K562 (cell line): Measurements from ENCODE around the gene SPTBN5. TPM values are rescaled to one million over a fixed set of nuclear protein-coding genes. Genes with fewer than 3 reads are reported as not detected.

ENCODE experiments used
- ATAC-seq: fragments of 200-7000 bp; cut with Tn5 transposase; 3 replicates; pipeline ENCODE4 v1.9.1; 2020; ENCODE audit warnings: moderate library complexity
- BruUV-seq: library from RNA; stranded (reverse); fragments of 400-500 nt; replicated peaks from 2 replicates; lab custom pipeline; 2021; lab: Mats Ljungman, UMichigan
- CTCF ChIA-PET: fragments of 300-600 bp; formaldehyde crosslinking; extraction: SDS; loops from one replicate; lab custom pipeline; 2021; ENCODE audit warnings: low intra/inter-chr PET ratio; lab: Yijun Ruan, JAX
- POLR2A ChIA-PET: fragments of 300-600, 350-650 bp; sonication (Branson Sonifier 250); formaldehyde crosslinking; extraction: SDS; loops from one replicate; lab custom pipeline; 2021; ENCODE audit warnings: antibody characterized with exemption, inconsistent platforms; lab: Yijun Ruan, JAX
- DNase-seq, 4 experiments: peaks; one replicate each; pipeline versions ENCODE4 v3.0.0 to v3.0.0-alpha.2; 2011 to 2018; ENCODE audit warnings: low spot score in 3 of 4, mixed read lengths in 3 of 4; ENCODE audit errors: extremely low read depth in 1 of 4
- FAIRE-seq: peaks from 2 replicates; lab custom pipeline; 2011; peaks lifted over from hg19 to GRCh38; lab: Jason Lieb, UNC
- H2AFZ ChIP-seq: 2 replicates; pipeline ENCODE4 v1.6.0; 2011; ENCODE audit warnings: low read depth, low read length, control low read depth, inconsistent platforms
- H3K27ac ChIP-seq: fragments of 200-600 bp; 3 replicates; pipeline ENCODE4 v1.8.0; 2011; ENCODE audit warnings: low read depth, mild to moderate bottlenecking, control low read depth, inconsistent platforms, low read length, moderate library complexity, mixed read lengths; ENCODE audit errors: extremely low read depth
- H3K27me3 ChIP-seq, 2 experiments: fragments of 300-600 bp in 1 of 2; 2 replicates in 1 of 2; 3 replicates in 1 of 2; pipeline versions ENCODE4 v1.6.0 to v1.8.0; 2011; ENCODE audit warnings: inconsistent platforms in 2 of 2, low read length in 2 of 2, mild to moderate bottlenecking in 1 of 2, mixed read lengths in 1 of 2, moderate library complexity in 1 of 2; ENCODE audit not compliant: control insufficient read depth in 2 of 2, insufficient read depth in 2 of 2
- H3K36me3 ChIP-seq: fragments of 300-600 bp; 3 replicates; pipeline ENCODE4 v1.8.0; 2011; ENCODE audit warnings: mild to moderate bottlenecking, low read length, inconsistent platforms; ENCODE audit not compliant: control insufficient read depth, insufficient read depth
- H3K4me1 ChIP-seq, 2 experiments: fragments of 200-600 bp in 1 of 2; replicated peaks in 1 of 2; 2 replicates in 1 of 2; 3 replicates in 1 of 2; pipeline versions ENCODE4 v1.5.1 to v1.8.0; 2011; ENCODE audit warnings: inconsistent platforms in 2 of 2, low read length in 2 of 2, mild to moderate bottlenecking in 1 of 2, mixed read lengths in 1 of 2, moderate library complexity in 1 of 2; ENCODE audit not compliant: control insufficient read depth in 2 of 2, insufficient read depth in 2 of 2
- H3K4me2 ChIP-seq: 2 replicates; pipeline ENCODE4 v1.6.1; 2011; ENCODE audit warnings: low read length, control low read depth, inconsistent platforms, mixed read lengths; ENCODE audit not compliant: insufficient read depth
- H3K4me3 ChIP-seq: fragments of 200-600 bp; sonication (generic), shearing (Covaris generic); 2 replicates; pipeline ENCODE4 v1.5.1; 2016; ENCODE audit warnings: control low read depth, inconsistent platforms
- H3K79me2 ChIP-seq: fragments of 200-600 bp; 3 replicates; pipeline ENCODE4 v1.8.0; 2011; ENCODE audit warnings: low read length, inconsistent platforms; ENCODE audit not compliant: control insufficient read depth, insufficient read depth
- H3K9ac ChIP-seq, 2 experiments: 2 replicates each; pipeline versions ENCODE4 v1.6.0 to v1.6.1; 2011; ENCODE audit warnings: low read depth in 2 of 2, low read length in 2 of 2, control low read depth in 1 of 2, inconsistent platforms in 1 of 2, mild to moderate bottlenecking in 1 of 2, mixed read lengths in 1 of 2; ENCODE audit not compliant: insufficient read depth in 1 of 2
- H3K9me1 ChIP-seq: one replicate; pipeline ENCODE4 v1.6.0; 2011; ENCODE audit warnings: inconsistent platforms, mild to moderate bottlenecking, low read length, moderate library complexity; ENCODE audit not compliant: control insufficient read depth, insufficient read depth
- H3K9me3 ChIP-seq: replicated peaks from 2 replicates; pipeline ENCODE4 v1.5.1; 2011; ENCODE audit warnings: low read depth, low read length, inconsistent platforms; ENCODE audit not compliant: control insufficient read depth, insufficient read depth
- H4K20me1 ChIP-seq: replicated peaks from 2 replicates; pipeline ENCODE4 v1.6.1; 2011; ENCODE audit warnings: low read length, inconsistent platforms, mixed read lengths; ENCODE audit not compliant: control insufficient read depth, insufficient read depth
- HDAC1 ChIP-seq, 2 experiments: fragments of 450-650 bp; IDR thresholded peaks; 2 replicates each; pipeline ENCODE4 v1.6.1; 2016 to 2017; ENCODE audit warnings: inconsistent platforms in 1 of 2, mild to moderate bottlenecking in 1 of 2, moderate library complexity in 1 of 2
- ILK ChIP-seq: fragments of 450-650 bp; IDR thresholded peaks from 2 replicates; pipeline ENCODE4 v1.6.1; 2016; ENCODE audit warnings: missing genetic modification characterization, low read depth, mild to moderate bottlenecking, missing compliant biosample characterization, moderate library complexity, borderline replicate concordance
- MEIS2 ChIP-seq: fragments of 450-650 bp; IDR thresholded peaks from 2 replicates; pipeline ENCODE4 v1.6.1; 2014; ENCODE audit warnings: mild to moderate bottlenecking; ENCODE audit not compliant: partially characterized antibody
- TAL1 ChIP-seq: fragments of 450-650 bp; IDR thresholded peaks from 2 replicates; pipeline ENCODE4 v1.6.1; 2016; ENCODE audit warnings: mild to moderate bottlenecking
- ZNF77 ChIP-seq: fragments of 250-450 bp; sonication (Bioruptor Pico); IDR thresholded peaks from 2 replicates; pipeline ENCODE4 v1.5.0; 2020
- WGBS: fragments of 100-300 bp; shearing (Covaris generic); methylation state at CpG from one replicate; pipeline ENCODE4 v1.1.6; 2016; ENCODE audit warnings: low coverage, mixed read lengths; ENCODE audit not compliant: insufficient coverage; ENCODE audit errors: missing lambda C conversion rate; 5-methylcytosine and 5-hydroxymethylcytosine counted together
- in situ Hi-C: fragments of 300-500 bp; cut with MboI; formaldehyde crosslinking; loops from 4 replicates; pipeline ENCODE4 v1.15.0; 2018; ENCODE audit warnings: inconsistent platforms, mixed read lengths
- intact Hi-C: fragments of 100-400 bp; cut with micrococcal nuclease; formaldehyde crosslinking; loops from 2 replicates; pipeline ENCODE4 v1.14.2; 2022
- polyA plus RNA-seq, 8 experiments: library from polyadenylated mRNA; depleted of rRNA in 4 of 8; stranded (reverse) in 5 of 8; unstranded in 3 of 8; fragments of >200 nt; fragmentation: Nextera tagmentation in 2 of 8; fragmentation: Illumina TruSeq in 1 of 8; extraction: Ambion mirVana in 2 of 8; extraction: Trizol in 1 of 8; gene quantifications; 2 replicates each; pipeline versions ENCODE4 v1.2.1 to v1.2.3, GENCODE V29; 2011 to 2014; ENCODE audit warnings: inconsistent platforms in 1 of 8, missing spikeins in 1 of 8
- total RNA-seq, 7 experiments: library from RNA; depleted of rRNA in 6 of 7; stranded (reverse); fragments of >200 nt in 6 of 7; fragmentation: Illumina TruSeq in 2 of 7; extraction: Trizol in 2 of 7; gene quantifications; 2 replicates each; pipeline versions ENCODE4 v1.2.1 to v1.2.3, GENCODE V29; 2011 to 2021; ENCODE audit warnings: low replicate concordance in 1 of 7
- TF ChIP-seq, protein P1 (sequence below), 3 experiments: fragments of 200-800 bp in 1 of 3; sonication (Bioruptor generic) in 1 of 3; sonication (generic) in 1 of 3; formaldehyde crosslinking in 1 of 3; IDR thresholded peaks; 2 replicates each; pipeline versions ENCODE4 v1.6.1 to v1.8.0; 2016 to 2022; ENCODE audit warnings: mild to moderate bottlenecking in 2 of 3, missing compliant biosample characterization in 2 of 3, missing genetic modification characterization in 2 of 3, missing genetic modification reagents in 1 of 3
- TF ChIP-seq, protein P2 (sequence below): fragments of 200-800 bp; sonication (Bioruptor generic); IDR thresholded peaks from 2 replicates; pipeline ENCODE4 v1.6.1; 2017; ENCODE audit warnings: missing genetic modification characterization, missing compliant biosample characterization

SPTBN5 gene
- total and polyA plus RNA-seq, 9 of the 15 experiments (the other 6 are each of a cell fraction or from before 2014, with no cell fraction given), result 0.02 TPM; not detected in 8

DNA sequence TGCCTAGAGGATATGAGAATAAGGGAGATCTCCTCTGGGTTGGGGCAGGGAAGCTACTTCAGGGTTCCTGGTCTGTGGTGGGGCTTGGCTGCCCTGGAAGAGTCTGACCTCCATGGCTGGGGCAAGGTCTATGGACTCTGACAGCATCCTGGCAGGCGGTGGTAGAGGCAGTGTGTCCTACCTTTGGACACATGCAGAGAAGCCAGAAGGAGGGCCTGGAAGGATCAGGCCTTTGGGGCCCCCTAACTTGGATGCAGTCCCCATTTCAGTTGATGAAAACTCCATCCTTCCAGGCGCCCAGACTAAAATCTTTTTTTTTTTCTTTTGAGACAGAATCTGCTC, 10.4 kb downstream of the SPTBN5 start (continued):
- TF ChIP-seq, protein P1, sequence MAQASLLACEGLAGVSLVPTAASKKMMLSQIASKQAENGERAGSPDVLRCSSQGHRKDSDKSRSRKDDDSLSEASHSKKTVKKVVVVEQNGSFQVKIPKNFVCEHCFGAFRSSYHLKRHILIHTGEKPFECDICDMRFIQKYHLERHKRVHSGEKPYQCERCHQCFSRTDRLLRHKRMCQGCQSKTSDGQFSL (CRISPR knock-in tag; IDR thresholded peaks at IDR 0.05), result no peak
- TF ChIP-seq, protein P1 (tag; IDR thresholded peaks at IDR 0.05), result no peak
- TF ChIP-seq ZNF77 (CRISPR knock-in tag), result no peak
- TF ChIP-seq, protein P2, sequence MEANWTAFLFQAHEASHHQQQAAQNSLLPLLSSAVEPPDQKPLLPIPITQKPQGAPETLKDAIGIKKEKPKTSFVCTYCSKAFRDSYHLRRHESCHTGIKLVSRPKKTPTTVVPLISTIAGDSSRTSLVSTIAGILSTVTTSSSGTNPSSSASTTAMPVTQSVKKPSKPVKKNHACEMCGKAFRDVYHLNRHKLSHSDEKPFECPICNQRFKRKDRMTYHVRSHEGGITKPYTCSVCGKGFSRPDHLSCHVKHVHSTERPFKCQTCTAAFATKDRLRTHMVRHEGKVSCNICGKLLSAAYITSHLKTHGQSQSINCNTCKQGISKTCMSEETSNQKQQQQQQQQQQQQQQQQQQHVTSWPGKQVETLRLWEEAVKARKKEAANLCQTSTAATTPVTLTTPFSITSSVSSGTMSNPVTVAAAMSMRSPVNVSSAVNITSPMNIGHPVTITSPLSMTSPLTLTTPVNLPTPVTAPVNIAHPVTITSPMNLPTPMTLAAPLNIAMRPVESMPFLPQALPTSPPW (CRISPR knock-in tag), result no peak
- TF ChIP-seq, all 486 proteins: peak for 0

DNA sequence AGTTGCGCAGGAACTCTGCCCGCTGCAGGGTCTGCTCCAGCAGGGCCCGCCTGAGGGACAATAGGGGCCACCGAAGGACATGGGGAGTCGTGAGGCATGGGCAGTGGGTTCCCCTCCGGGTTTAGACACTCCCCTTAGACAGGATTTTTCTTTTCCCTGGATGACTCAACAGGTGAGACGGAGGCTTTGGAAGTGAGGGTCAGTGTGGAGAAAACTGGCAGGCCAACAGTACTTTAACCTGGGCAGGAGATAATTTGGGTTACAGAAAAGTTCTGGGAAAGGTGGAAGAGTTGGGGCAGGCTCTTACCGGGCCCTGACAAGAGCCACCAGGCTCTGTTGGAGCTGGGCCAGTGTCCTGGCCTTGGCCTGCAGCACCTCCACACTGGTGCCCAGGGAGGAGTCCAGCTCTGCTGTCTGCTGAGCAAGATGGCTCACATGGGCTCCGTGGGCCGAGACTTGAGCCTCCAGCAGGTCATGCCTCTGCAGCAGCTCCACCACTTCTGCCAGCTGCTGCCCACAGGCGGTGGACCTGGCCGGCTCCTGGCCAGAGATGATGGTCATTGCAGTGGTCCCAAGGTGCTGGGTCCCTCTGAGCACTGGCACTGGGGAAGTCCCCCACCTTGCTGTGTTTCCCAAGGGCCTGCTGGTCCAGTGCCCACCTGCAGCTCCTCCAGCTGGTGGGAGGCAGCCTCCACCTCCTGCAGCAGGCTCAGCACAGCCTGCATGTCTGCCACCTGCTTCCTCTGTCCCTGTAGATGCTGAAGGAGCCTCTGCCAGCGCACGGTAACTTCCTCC, 11.0 kb downstream of the SPTBN5 start:
- no peaks in the 10 kb centered on the region for H3K36me3 ChIP-seq
- DNase-seq, result no peak
- peaks cover 2 to 36% of the 10 kb centered on the region in 2 experiments; a peak in 3 of 5 replicates for H3K4me1 ChIP-seq
- no peak overlapping the region for H3K4me2 ChIP-seq
- no TSS peak for BruUV-seq
- intact Hi-C loops (no loop called here), in situ Hi-C loops (no loop called here)
- ChIA-PET CTCF (no interaction called here), POLR2A (interaction anchor here (1.0 kb wide), 1 partner anchor 12 kb away, joined by 3 read pairs; no protein-coding TSS in a partner anchor)
- H3K27me3 ChIP-seq, result peaks cover 25 to 81% of the 10 kb centered on the region in 2 experiments; a peak in 4 of 5 replicates
- no peaks in the 10 kb centered on the region for H3K79me2 ChIP-seq
- no peak overlapping the region for H3K9ac ChIP-seq
- no peak for ATAC-seq
- no peak for FAIRE-seq
- 21% methylated on average over 11 of the region's 14 CpGs for WGBS
- no peak overlapping the region for H2AFZ ChIP-seq
- no peaks in the 10 kb centered on the region for H3K9me1 ChIP-seq
- TF ChIP-seq TAL1 (no peak), MEIS2 (no peak), ILK (tag) (no peak), HDAC1 (IDR thresholded peaks at IDR 0.05) (no peak)
- H4K20me1 ChIP-seq, result peaks cover 7% of the 10 kb centered on the region; the same call in 1 of the 2 replicates
- H3K9me3 ChIP-seq, result no peaks in the 10 kb centered on the region
- no peak overlapping the region for H3K27ac ChIP-seq
- H3K4me3 ChIP-seq, result no peak overlapping the region
